ENCODE data around the gene DBNDD1.
"Not testable (repeated sequence)": the region's sequence is repeated elsewhere in the genome, so short reads cannot be mapped to it uniquely, and the experiment has no call there.

The DBNDD1 gene

DNA sequence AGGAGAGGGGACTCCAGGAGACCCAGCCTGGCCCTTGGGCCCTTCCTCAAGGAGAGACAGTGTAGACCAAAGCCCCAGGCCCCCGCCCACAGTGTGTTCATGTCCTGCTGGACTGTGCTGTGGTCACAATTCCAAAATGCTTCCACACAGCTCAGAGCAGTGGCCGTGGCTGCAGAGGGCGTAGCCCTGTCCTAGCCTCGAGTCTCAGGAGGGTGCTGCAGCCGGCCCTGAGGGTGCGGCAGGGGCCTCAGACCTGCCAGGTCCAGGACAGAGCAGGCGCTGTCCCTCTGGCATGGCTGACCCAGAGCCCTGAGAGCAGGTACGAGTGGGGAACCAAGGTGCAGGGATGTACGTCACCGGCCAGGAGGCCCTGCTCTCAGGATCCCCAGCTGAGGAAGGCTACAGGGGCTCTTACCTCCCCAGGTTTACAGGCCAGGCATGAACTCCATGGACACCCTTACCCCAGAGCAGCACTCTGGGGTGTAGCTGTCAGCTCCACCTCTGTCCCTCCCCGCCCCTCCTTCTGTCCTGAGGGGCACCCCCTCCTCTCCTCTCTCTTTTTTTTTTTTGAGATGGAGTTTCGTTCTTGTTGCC, 7.3 kb downstream of the DBNDD1 start:
- DNase-seq (ENCODE audit: low spot score), result no peak

- no peak for DNase-seq (ENCODE audit: low spot score)
Observed at GRCh38 chr16:90011508-90011819, 7.8 kb downstream of the DBNDD1 start.

- DNase-seq (ENCODE audit: low spot score), result no peak
Observed at GRCh38 chr16:90010676-90011507, 8.4 kb downstream of the DBNDD1 start.

- no peak for DNase-seq (ENCODE audit: low spot score)
Observed at GRCh38 chr16:90009172-90009899, 9.9 kb downstream of the DBNDD1 start.

- DNase-seq (ENCODE audit: low spot score), result peak; percentile 63
Observed at GRCh38 chr16:90008708-90009145, 10.5 kb downstream of the DBNDD1 start.

DNA sequence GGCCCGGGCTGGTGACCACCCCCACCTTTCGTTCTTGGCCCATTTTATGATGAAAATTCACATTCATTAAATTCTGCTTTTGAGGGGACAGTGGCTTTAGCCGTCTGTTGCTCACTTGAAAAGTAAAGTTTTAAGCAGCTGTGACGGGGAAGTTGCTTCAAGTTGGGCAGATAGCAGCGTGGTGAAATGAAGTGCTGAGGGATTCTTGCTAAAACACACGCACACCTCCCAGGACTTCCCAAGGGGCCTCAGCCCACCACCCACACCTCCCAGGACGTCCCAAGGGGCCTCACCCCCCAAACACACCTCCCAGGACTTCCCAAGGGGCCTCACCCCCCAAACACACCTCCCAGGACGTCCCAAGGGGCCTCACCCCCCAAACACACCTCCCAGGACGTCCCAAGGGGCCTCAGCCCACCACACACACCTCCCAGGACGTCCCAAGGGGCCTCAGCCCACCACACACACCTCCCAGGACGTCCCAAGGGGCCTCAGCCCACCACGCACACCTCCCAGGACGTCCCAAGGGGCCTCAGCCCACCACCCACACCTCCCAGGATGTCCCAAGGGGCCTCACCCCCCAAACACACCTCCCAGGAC, 11.5 kb downstream of the DBNDD1 start:
- not testable (repeated sequence) for DNase-seq (ENCODE audit: low spot score)

GRCh38 chr16:90007015-90007414, 12.2 kb downstream of the DBNDD1 start:
- no peak for DNase-seq (ENCODE audit: low spot score)

DNA sequence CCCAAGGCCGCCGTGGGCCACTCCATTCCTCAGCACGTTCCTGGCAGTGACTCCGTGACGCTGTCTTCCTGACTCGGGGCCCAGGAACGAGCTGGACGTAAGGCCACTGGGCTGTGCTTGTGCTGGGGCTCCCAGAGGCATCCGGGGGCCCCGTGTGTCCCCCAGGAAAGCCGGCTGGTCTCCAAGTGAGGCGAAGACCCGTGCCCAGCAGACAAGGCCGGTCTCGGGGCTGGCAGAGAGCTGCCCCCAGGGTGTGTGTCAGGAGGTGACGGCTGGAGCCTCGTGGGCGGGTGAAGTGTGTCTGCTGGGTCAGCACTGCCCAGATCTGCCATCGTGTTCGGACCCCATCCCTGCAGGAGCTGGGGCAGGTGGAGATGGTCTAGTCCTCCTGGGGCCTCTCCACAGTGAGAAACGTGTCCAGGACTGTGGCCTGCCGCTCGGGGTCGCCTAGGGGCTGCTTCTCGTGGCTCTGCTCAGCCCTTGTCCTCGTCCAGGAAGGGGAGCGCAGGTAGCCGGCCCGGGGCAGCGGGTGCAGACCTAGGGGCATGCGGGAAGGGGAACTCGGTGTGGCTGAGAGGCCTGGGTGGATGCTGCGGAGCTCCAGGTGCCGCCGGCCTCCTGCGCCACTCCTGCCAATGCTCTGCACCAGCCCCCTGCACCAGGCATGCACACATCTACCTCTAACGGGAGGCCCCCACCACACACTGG, 13.1 kb downstream of the DBNDD1 start:
- no peak for DNase-seq (ENCODE audit: low spot score)

DNA sequence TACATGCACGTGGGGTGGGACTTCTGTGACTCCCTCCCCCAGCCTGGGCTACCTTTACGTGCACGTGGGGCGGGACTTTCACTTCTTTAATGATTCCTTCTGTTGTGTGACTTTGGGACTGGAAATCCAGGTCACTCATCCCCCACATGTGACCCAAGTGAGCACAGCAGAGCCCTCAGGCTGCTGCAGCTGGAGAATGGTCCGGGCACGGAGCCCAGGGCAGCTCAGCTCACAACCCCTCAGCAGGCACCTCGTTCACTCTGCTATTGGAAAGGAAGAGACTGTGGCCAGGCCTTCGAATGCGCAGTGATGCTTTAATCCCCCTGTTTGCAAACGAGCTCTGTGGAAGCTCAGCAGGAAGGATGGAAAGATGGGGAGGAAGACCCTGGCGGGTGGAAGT, 14.7 kb downstream of the DBNDD1 start:
- DNase-seq (ENCODE audit: low spot score), result no peak

DNA sequence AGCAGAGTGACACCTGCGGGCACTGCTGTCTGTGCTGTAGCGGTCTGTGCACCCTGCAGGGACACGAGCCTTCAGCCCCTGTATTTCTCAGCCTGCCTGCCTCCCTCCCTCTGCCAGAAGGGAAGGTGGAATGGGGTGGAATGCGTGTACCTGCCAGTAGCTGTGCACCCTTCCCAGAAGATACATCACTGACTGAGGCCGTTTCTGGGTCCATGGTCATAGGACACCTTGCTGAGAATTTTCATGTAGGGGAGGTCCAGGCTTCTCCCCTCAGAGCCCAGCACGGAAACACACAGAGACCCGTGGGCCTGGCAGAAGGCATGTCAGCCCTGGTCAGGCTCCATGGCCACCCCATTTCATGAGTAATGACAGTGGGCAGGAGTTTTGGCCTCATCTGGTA, 16.5 kb downstream of the DBNDD1 start:
- DNase-seq (ENCODE audit: low spot score), result no peak

- DNase-seq (ENCODE audit: low spot score), result no peak
Observed at GRCh38 chr16:90001761-90002503, 17.3 kb downstream of the DBNDD1 start.

GRCh38 chr16:90000733-90001427, 18.4 kb downstream of the DBNDD1 start:
- DNase-seq (ENCODE audit: low spot score), result no peak

DNA sequence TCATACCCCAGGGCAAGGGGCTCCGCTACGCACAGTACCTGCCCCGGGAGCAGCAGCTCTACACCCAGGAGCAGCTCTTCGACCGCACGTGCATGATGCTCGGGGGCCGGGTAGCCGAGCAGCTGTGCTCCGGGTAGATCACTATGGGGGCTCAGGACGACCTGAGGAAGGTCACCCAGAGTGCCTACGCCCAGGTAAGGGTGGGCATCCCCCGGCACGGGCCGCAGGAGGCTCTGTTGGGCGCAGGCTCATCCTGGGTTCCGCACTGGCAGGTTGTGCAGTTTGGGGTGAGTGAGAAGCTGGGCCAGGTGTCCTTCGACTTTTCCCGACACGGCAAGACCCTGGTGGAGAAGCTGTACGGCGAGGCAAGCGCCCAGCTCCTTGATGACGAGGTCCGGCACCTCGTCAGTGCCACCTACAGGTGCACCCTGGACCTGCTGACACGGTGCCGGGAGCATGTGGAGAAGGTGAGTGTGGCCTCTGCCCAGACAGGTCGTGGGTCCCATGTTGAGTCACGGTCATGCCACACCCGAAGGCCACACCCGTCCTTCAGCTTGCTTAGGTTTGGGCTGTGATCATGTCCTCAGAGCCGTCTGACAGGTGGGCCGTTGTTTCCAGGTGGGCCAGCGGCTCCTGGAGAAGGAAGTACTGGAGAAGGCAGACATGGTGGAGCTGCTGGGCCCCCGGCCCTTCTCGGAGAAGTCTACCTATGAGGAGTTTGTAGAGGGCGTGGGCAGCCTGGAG, 19.3 kb downstream of the DBNDD1 start:
- DNase-seq (ENCODE audit: low spot score), result no peak

- DNase-seq (ENCODE audit: low spot score), result no peak
Observed at GRCh38 chr16:89996178-89996489, 23.1 kb downstream of the DBNDD1 start.

DNA sequence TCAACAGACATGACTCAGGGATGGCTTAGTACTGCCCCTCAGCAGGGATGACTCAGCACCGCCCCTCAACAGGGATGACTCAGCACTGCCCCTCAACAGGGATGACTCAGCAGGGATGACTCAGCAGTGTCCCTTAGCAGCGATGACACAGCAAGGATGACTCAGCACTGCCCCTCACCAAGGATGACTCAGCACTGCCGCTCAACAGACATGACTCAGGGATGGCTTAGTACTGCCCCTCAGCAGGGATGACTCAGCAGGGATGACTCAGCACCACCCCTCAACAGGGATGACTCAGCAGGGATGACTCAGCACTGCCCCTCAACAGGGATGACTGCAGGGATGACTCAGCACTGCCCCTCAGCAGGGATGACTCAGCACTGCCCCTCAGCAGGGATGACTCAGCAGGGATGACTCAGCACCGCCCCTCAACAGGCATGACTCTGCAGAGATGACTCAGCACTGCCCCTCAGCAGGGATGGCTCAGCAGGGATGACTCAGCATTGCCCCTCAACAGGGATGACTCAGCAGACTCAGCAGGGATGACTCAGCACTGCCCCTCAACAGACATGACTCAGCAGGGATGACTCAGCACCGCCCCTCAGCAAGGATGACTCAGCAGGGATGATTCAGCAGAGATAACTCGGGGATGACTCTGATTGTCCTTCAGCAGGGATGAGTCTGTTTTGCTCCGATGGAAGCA, 23.6 kb downstream of the DBNDD1 start:
- peak; percentile 29 for DNase-seq (ENCODE audit: low spot score)

DNA sequence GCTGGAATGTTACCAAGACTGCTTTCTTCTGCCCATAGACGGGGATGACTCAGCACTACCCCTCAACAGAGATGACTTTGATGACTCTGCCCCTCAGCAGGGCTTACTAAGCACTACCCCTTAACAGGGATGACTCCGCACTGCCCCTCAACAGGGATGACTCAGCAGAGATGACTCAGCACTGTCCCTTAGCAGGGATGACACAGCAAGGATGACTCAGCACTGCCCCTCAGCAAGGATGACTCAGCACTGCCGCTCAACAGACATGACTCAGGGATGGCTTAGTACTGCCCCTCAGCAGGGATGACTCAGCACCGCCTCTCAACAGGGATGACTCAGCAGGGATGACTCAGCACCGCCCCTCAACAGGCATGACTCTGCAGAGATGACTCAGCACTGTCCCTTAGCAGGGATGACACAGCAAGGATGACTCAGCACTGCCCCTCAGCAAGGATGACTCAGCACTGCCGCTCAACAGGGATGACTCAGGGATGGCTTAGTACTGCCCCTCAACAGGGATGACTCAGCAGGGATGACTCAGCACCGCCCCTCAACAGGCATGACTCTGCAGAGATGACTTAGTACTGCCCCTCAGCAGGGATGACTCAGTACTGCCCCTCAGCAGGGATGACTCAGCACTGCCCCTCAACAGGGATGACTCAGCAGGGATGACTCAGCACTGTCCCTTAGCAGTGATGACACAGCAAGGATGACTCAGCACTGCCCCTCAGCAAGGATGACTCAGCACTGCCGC, 24.4 kb downstream of the DBNDD1 start:
- not testable (repeated sequence) for DNase-seq (ENCODE audit: low spot score)

DNA sequence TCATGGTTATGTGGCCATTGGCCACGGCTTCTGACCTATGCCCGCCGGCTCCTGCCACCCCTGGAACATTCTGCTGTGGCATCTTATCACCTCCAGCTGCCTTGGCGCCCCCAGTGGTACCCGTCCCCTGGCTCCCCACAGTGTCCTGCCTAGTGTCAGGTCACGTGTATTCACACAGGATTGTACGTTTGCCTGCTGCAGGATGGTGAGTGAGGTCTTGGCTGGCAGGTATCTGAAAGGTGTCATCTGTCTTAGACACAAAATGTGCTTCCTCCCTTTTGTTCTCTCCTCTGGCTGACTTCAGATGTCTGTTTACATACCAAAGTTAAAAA, 24.9 kb downstream of the DBNDD1 start:
- DNase-seq (ENCODE audit: low spot score), result no peak

- DNase-seq (ENCODE audit: low spot score), result no peak
Observed at GRCh38 chr16:89993971-89994370, 25.3 kb downstream of the DBNDD1 start.

GRCh38 chr16:89993377-89993776, 25.9 kb downstream of the DBNDD1 start:
- DNase-seq (ENCODE audit: low spot score), result no peak

All from CD4-positive, alpha-beta T cell treated with Interleukin-6 at 100 ng/mL for 8 hours (primary cell).